HT1080 (cell line): ENCODE results near the gene AIG1. TPM values are rescaled to one million over a fixed set of nuclear protein-coding genes. Genes with fewer than 3 reads are reported as not detected.
"Not testable (repeated sequence)": the region's sequence is repeated elsewhere in the genome, so short reads cannot be mapped to it uniquely, and the experiment has no call there.

Experiments used
- DNase-seq: peaks from one replicate; pipeline ENCODE4 v3.0.0-alpha.2; 2015; ENCODE audit warnings: low read depth
- total RNA-seq: library from RNA; depleted of rRNA; stranded (reverse); fragments of >200 nt; shearing (Covaris generic); gene quantifications from 2 replicates; pipeline ENCODE4 v1.2.3, GENCODE V29; 2014

The AIG1 gene
- total RNA-seq, 1 experiment from 2014 or later, result 33.7 TPM

- DNase-seq, result no peak
Measured at GRCh38 chr6:143321491-143322086, 260.9 kb downstream of the AIG1 start.

DNA sequence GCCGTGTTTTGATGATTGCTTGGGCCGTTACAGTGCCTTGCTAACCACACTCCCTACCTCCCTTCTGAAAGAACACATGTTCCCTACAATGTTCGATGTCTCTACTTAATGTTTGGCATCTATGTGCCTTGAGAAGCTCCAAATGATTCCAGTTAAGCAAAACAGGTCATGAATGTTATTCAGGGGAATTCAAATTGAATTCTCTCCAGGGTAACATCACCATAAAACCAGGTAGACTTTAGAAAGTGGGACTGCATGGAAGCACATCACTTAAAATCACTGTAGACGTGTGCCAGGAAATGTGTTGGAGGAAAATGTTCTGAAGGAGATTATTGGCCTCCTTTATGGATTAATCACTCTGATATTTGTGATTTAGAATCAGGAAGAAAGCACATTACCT lies 261.7 kb downstream of the AIG1 start:
- no peak for DNase-seq

GRCh38 chr6:143323729-143324470 lies 263.2 kb downstream of the AIG1 start:
- no peak for DNase-seq

GRCh38 chr6:143325379-143326140 lies 264.9 kb downstream of the AIG1 start:
- DNase-seq, result peak; percentile 63

GRCh38 chr6:143328876-143329275 lies 268.2 kb downstream of the AIG1 start:
- peak; percentile 55 for DNase-seq

- DNase-seq, result peak; percentile 51
Measured at GRCh38 chr6:143329323-143329722, 268.6 kb downstream of the AIG1 start.

DNA sequence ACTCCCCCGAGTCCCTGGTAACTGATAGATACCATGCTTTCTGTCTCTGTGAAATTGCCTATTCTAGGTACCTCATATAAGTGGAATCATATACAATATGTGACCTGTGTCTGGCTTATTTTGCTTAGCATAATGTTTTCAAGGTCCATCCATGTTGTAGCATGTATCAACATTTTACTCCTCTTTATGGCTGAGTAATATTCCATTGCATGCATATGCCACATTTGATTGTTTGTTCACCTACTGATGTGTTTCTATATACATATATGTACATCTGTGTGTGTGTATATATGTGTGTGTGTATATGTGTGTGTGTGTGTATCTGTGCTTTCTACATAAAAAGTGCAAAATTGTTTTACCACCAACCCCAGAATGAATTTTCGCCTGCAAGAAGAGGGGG lies 270.7 kb downstream of the AIG1 start:
- DNase-seq, result no peak

DNA sequence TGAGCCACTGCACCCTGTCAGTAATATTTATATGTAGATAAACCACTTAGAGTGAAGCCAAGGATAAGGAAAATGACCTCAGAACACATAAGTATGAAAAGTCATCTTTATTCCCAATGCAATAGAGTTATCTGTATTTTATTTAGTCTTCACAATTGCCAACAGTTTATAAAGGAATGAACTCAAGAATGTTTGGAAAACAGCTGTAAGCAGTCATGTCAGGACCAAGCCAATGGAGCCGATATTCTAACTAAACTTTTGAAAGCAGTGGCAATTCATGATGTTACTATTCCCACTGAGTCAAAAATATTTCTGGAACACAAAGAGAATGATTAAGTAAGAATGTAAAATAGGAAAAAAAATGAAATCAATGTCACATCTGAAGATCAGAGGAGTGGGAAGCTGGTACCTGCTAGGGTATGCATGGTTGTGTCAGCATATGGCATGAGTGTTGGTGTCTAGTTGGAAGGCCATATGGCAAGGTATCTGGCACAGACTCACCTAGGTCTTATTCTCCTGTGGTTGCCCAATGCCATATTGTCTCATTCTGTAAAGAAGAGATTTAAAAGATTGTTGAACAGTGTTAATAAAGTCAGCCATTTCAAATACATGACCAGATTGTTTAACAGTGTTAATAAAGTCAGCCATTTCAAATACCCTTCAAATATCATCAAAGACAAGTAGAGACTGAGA lies 271.6 kb downstream of the AIG1 start:
- no peak for DNase-seq

GRCh38 chr6:143333081-143333480 lies 272.4 kb downstream of the AIG1 start:
- DNase-seq, result peak; percentile 24

GRCh38 chr6:143333749-143334520 lies 273.2 kb downstream of the AIG1 start:
- DNase-seq, result no peak

GRCh38 chr6:143335865-143336264 lies 275.2 kb downstream of the AIG1 start:
- DNase-seq, result no peak

- peak; percentile 79 for DNase-seq
Measured at GRCh38 chr6:143336446-143337152, 275.9 kb downstream of the AIG1 start.

DNA sequence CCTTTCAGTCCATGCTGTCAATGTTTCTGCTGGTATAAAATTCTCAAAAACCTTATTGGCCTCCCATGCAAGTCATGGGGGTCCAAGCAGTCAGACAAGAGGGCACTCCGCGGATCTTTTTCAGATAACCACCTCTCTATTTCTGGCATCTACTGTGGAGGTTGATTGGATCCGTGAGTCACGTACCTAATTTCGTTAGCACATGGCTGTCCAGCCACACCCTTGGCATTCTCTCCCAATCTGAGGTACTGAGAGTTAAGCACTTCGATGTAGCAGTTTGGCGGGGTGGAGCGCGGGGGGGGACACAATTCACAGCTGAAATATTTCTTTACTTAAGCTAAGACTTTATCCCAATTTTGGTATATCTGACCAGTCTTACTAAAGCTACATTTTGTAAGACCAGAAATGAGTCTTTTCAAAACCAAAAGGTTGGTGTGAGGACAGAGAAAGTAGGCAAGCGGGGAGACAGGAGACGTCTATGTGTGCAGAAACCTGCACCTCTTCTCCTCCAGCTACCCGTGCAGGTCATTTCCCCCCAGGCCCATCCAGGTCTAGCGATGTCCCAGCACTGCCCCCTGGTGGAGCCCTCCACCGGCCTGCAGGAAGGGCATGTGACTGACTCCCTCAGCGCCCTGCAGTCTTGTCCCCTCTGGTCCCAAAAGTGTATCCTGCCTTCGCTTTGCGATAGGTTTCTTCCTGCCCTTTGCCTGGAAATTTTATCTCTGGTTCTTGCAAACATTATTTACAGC lies 276.7 kb downstream of the AIG1 start:
- peak; percentile 16 for DNase-seq

DNA sequence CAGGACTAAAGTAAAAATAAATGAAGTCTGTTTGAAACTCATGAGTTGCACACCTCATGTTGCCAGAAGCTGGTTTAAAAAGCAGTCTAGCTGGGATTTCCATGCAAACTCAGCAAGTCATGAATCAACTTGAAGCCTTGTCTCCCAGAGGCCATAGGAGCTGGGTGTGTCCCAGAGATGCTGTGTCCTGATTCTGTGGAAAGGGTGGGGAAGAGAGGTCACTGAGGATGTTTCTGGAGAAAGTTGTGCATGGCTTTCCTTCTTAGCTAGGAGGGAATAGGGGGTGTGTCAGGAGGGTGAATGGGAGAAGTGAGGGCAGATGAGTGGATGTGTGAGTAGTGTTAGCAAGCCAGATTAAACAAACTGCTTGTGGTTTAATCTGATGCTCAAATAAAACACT lies 278.5 kb downstream of the AIG1 start:
- no peak for DNase-seq

DNA sequence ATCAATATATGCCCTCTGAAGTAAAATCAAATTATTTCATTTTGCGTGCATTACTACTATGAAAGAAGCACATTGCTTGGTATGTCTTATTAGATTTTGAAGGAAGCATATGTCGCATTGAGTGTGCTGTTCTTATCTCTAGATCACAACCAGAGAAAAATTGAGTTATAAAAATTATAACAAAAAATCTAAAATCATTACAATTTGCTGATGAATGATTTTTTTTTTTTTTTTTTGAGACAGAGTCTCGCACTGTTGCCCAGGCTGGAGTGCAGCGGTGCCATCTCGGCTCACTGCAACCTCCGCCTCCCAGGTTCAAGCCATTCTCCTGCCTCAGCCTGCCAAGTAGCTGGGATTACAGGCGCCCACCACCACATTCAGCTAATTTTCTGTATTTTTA lies 284.8 kb downstream of the AIG1 start:
- DNase-seq, result not testable (repeated sequence)

DNA sequence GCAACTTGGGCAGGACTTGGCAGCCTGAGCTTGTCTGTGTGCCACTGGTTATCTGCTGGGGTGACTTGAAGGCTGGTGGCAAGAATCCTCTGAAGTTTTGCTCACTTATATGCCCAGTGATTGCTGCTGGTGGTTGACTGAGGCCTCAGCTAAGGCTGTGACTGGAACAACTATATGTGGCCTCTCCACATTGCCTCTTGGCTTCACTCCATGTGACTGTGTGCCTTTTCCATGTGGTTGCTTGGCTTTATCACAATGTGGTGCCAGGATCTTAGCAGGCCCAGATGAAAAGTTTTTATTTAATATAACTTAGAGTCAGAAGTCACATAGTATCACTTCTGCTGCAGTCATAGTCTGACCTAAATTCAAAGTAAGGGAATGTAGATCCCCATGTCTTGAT lies 285.3 kb downstream of the AIG1 start:
- DNase-seq, result no peak

- no peak for DNase-seq
Measured at GRCh38 chr6:143348531-143348930, 287.8 kb downstream of the AIG1 start.

GRCh38 chr6:143349530-143349929 lies 288.8 kb downstream of the AIG1 start:
- no peak for DNase-seq

- DNase-seq, result no peak
Measured at GRCh38 chr6:143356101-143356880, 295.6 kb downstream of the AIG1 start.
